Right forelimb (tissue), 1 donor: ENCODE data around the gene CFAP99.
"Not testable (repeated sequence)": the region's sequence is repeated elsewhere in the genome, so short reads cannot be mapped to it uniquely, and the experiment has no call there.

Experiments
- DNase-seq: peaks from one replicate; pipeline ENCODE4 v3.0.0-alpha.2; 2018

CFAP99 gene

GRCh38 chr4:2449511-2450392, 31.0 kb downstream of the CFAP99 start:
- DNase-seq, result no peak

GRCh38 chr4:2450394-2451035, 31.8 kb downstream of the CFAP99 start:
- DNase-seq, result no peak

GRCh38 chr4:2451036-2451520, 32.3 kb downstream of the CFAP99 start:
- no peak for DNase-seq

GRCh38 chr4:2451821-2452785, 33.3 kb downstream of the CFAP99 start:
- no peak for DNase-seq

- no peak for DNase-seq
Measured at GRCh38 chr4:2457481-2458295, 38.9 kb downstream of the CFAP99 start.

GRCh38 chr4:2458546-2459491, 40.1 kb downstream of the CFAP99 start:
- DNase-seq, result no peak

- no peak for DNase-seq
Measured at GRCh38 chr4:2459589-2460349, 41.0 kb downstream of the CFAP99 start.

GRCh38 chr4:2461246-2461960, 42.6 kb downstream of the CFAP99 start:
- DNase-seq, result no peak

- DNase-seq, result peak; percentile 83
Measured at GRCh38 chr4:2462218-2462991, 43.6 kb downstream of the CFAP99 start.

- DNase-seq, result no peak
Measured at GRCh38 chr4:2462992-2463762, 44.4 kb downstream of the CFAP99 start.

GRCh38 chr4:2465032-2465431, 46.3 kb downstream of the CFAP99 start:
- DNase-seq, result no peak

- not testable (repeated sequence) for DNase-seq
Measured at GRCh38 chr4:2465544-2465943, 46.8 kb downstream of the CFAP99 start.

GRCh38 chr4:2468456-2469191, 49.9 kb downstream of the CFAP99 start, which contains the start of gene RNF4:
Gene RNF4, plus strand, starts transcription at chr4:2469106. Its CDS starts 21,388 bp downstream, at chr4:2490494.
- peak; percentile 96 for DNase-seq

- peak; percentile 52 for DNase-seq
Measured at GRCh38 chr4:2469192-2469984, 50.6 kb downstream of the CFAP99 start.

GRCh38 chr4:2470791-2471190, 52.0 kb downstream of the CFAP99 start:
- no peak for DNase-seq

GRCh38 chr4:2472187-2472586, 53.4 kb downstream of the CFAP99 start:
- DNase-seq, result no peak
